K562 (cell line): ENCODE results near the gene LY6G6F. TPM values are rescaled to one million over a fixed set of nuclear protein-coding genes. Genes with fewer than 3 reads are reported as not detected.

Experiments
- ATF6 ChIP-seq: sonication (generic); formaldehyde crosslinking; IDR thresholded peaks from 2 replicates; pipeline ENCODE4 v1.4.0; 2020; ENCODE audit warnings: mild to moderate bottlenecking, missing genetic modification reagents
- BCOR ChIP-seq: fragments of 450-650 bp; IDR thresholded peaks from 2 replicates; pipeline ENCODE4 v1.6.1; 2016
- BRCA1 ChIP-seq, 2 experiments: fragments of 450-650 bp in 1 of 2; sonication (generic) in 1 of 2; formaldehyde crosslinking in 1 of 2; IDR thresholded peaks; 2 replicates each; pipeline versions ENCODE4 v1.5.0 to v1.6.1; 2017 to 2020; ENCODE audit warnings: mild to moderate bottlenecking in 1 of 2, missing genetic modification reagents in 1 of 2
- CBX1 ChIP-seq: sonication (generic); IDR thresholded peaks from 2 replicates; pipeline ENCODE4 v1.6.1; 2016; ENCODE audit warnings: antibody characterized with exemption, low read depth, mild to moderate bottlenecking
- CBX3 ChIP-seq, 2 experiments: IDR thresholded peaks; 1 replicate in 1 of 2; 2 replicates in 1 of 2; pipeline ENCODE4 v1.6.1; 2012; ENCODE audit warnings: inconsistent platforms in 2 of 2, low read length in 2 of 2, borderline replicate concordance in 1 of 2, control low read depth in 1 of 2
- CBX5 ChIP-seq: IDR thresholded peaks from 2 replicates; pipeline ENCODE4 v1.6.1; 2014; ENCODE audit warnings: low read depth, borderline replicate concordance
- CSDE1 ChIP-seq, 2 experiments: fragments of 450-650 bp; IDR thresholded peaks; 2 replicates each; pipeline ENCODE4 v1.6.1; 2016; ENCODE audit warnings: mild to moderate bottlenecking in 1 of 2
- ELF4 ChIP-seq: fragments of 450-650 bp; formaldehyde crosslinking; IDR thresholded peaks from 2 replicates; pipeline ENCODE4 v1.4.0; 2022; ENCODE audit warnings: missing genetic modification characterization
- ELK3 ChIP-seq: fragments of 450-650 bp; formaldehyde crosslinking; IDR thresholded peaks from 2 replicates; pipeline ENCODE4 v1.4.0; 2020; ENCODE audit warnings: mild to moderate bottlenecking
- GTF2F1 ChIP-seq: IDR thresholded peaks from 2 replicates; pipeline ENCODE4 v1.6.1; 2011; ENCODE audit warnings: low read depth, low read length, improper control_type of control experiment
- HLTF ChIP-seq: fragments of 450-650 bp; IDR thresholded peaks from 2 replicates; pipeline ENCODE4 v1.6.1; 2016
- KHSRP ChIP-seq: fragments of 450-650 bp; IDR thresholded peaks from 2 replicates; pipeline ENCODE4 v1.6.1; 2017
- MTA1 ChIP-seq: fragments of 450-650 bp; IDR thresholded peaks from 2 replicates; pipeline ENCODE4 v1.6.1; 2017; ENCODE audit warnings: borderline replicate concordance
- NFRKB ChIP-seq: fragments of 450-650 bp; IDR thresholded peaks from 2 replicates; pipeline ENCODE4 v1.6.1; 2016; ENCODE audit warnings: low read depth
- NONO ChIP-seq, 2 experiments: fragments of 200-400 bp in 1 of 2; fragments of 450-650 bp in 1 of 2; formaldehyde crosslinking in 1 of 2; IDR thresholded peaks; 2 replicates each; pipeline ENCODE4 v1.6.1; 2017; ENCODE audit warnings: low read depth in 2 of 2, mild to moderate bottlenecking in 2 of 2, moderate library complexity in 2 of 2, low read length in 1 of 2
- POLR2A ChIP-seq: fragments of 450-650 bp; conservative IDR thresholded peaks from 2 replicates; pipeline ENCODE4 v1.6.1; 2016
- PRMT5 ChIP-seq: sonication (generic); formaldehyde crosslinking; IDR thresholded peaks from 2 replicates; pipeline ENCODE4 v1.5.0; 2020; ENCODE audit warnings: missing genetic modification reagents
- SIN3B ChIP-seq: fragments of 450-650 bp; IDR thresholded peaks from 2 replicates; pipeline ENCODE4 v1.6.1; 2017; ENCODE audit warnings: low read depth, mild to moderate bottlenecking, moderate library complexity
- SMARCA5 ChIP-seq: fragments of 450-650 bp; IDR thresholded peaks from 2 replicates; pipeline ENCODE4 v1.6.1; 2016
- TBL1XR1 ChIP-seq, 2 experiments: IDR thresholded peaks; 2 replicates each; pipeline ENCODE4 v1.6.1; 2012; ENCODE audit warnings: improper control_type of control experiment in 2 of 2, low read length in 2 of 2, mild to moderate bottlenecking in 1 of 2
- TBP ChIP-seq: optimal IDR thresholded peaks from 2 replicates; pipeline ENCODE3; 2011; ENCODE audit warnings: low read depth, low read length, improper control_type of control experiment
- ZKSCAN3 ChIP-seq: fragments of 250-450 bp; sonication (Bioruptor Pico); IDR thresholded peaks from 2 replicates; pipeline ENCODE4 v1.4.0; 2020
- ZNF398 ChIP-seq: fragments of 250-450 bp; sonication (Bioruptor Pico); IDR thresholded peaks from 2 replicates; pipeline ENCODE4 v1.8.0; 2021; ENCODE audit warnings: moderate library complexity, mild to moderate bottlenecking, inconsistent platforms
- polyA plus RNA-seq, 8 experiments: library from polyadenylated mRNA; depleted of rRNA in 4 of 8; stranded (reverse) in 5 of 8; unstranded in 3 of 8; fragments of >200 nt; fragmentation: Nextera tagmentation in 2 of 8; fragmentation: Illumina TruSeq in 1 of 8; extraction: Ambion mirVana in 2 of 8; extraction: Trizol in 1 of 8; gene quantifications; 2 replicates each; pipeline versions ENCODE4 v1.2.1 to v1.2.3, GENCODE V29; 2011 to 2014; ENCODE audit warnings: inconsistent platforms in 1 of 8, missing spikeins in 1 of 8
- total RNA-seq, 7 experiments: library from RNA; depleted of rRNA in 6 of 7; stranded (reverse); fragments of >200 nt in 6 of 7; fragmentation: Illumina TruSeq in 2 of 7; extraction: Trizol in 2 of 7; gene quantifications; 2 replicates each; pipeline versions ENCODE4 v1.2.1 to v1.2.3, GENCODE V29; 2011 to 2021; ENCODE audit warnings: low replicate concordance in 1 of 7

LY6G6F gene
- total and polyA plus RNA-seq, 9 of the 15 experiments (the other 6 are each of a cell fraction or from before 2014, with no cell fraction given) = 0.14 to 0.50 (median 0.28) TPM; not detected in 2

GRCh38 chr6:31702819-31703716 lies 3.6 kb upstream of the LY6G6F start, which contains the start of gene ABHD16A (continued):
- peak; percentile 93 for TF ChIP-seq TBP
- TF ChIP-seq CBX1 = peak; percentile 55; the same call in 1 of the 2 replicates
- TF ChIP-seq ZKSCAN3 (CRISPR knock-in tag) = no peak
- no peak; the same call in 1 of the 2 replicates for TF ChIP-seq KHSRP
- TF ChIP-seq PRMT5 (CRISPR knock-in tag) = peak; percentile 91; the same call in 1 of the 2 replicates
- peak; percentile 75; the same call in 1 of the 2 replicates for TF ChIP-seq HLTF
- TF ChIP-seq ELF4 (CRISPR knock-in tag) = no peak
- peak; percentile 78 to 88 for TF ChIP-seq TBL1XR1 (IDR thresholded peaks at IDR 0.05; ENCODE audit: low read length in 2 of 2)
- no peak for TF ChIP-seq ZNF398 (CRISPR knock-in tag)
- TF ChIP-seq CBX3 (IDR thresholded peaks at IDR 0.05; ENCODE audit: borderline replicate concordance in 1 of 2, low read length in 2 of 2) = peak in 1 of 2 experiments; percentile 63; a peak in 1 of 3 replicates
- peak in 1 of 2 experiments; percentile 98; a peak in 2 of 4 replicates for TF ChIP-seq NONO (IDR thresholded peaks at IDR 0.05; ENCODE audit: low read depth in 2 of 2, low read length in 1 of 2)
- TF ChIP-seq POLR2A = peak; percentile 98
- no peak for TF ChIP-seq BRCA1 (IDR thresholded peaks at IDR 0.05)
- no peak for TF ChIP-seq BRCA1 (CRISPR knock-in tag; IDR thresholded peaks at IDR 0.05)
- no peak for TF ChIP-seq ELK3 (CRISPR knock-in tag)
- TF ChIP-seq ATF6 (CRISPR knock-in tag) = peak; percentile 85
- peak; percentile 80 for TF ChIP-seq NFRKB
- TF ChIP-seq MTA1 = peak; percentile 71
- no peak; a peak in 1 of 4 replicates for TF ChIP-seq CSDE1 (IDR thresholded peaks at IDR 0.05)
- TF ChIP-seq SIN3B = peak; percentile 66; the same call in 1 of the 2 replicates
- TF ChIP-seq GTF2F1 = no peak; the same call in 1 of the 2 replicates
- peak; percentile 54; the same call in 1 of the 2 replicates for TF ChIP-seq BCOR
- TF ChIP-seq CBX5 = no peak
- TF ChIP-seq SMARCA5 = 0 out of 2 replicates have a peak, but pooled peaks have one; percentile 16
